HL-60/S4 treated with retinoic acid at 250 ng/mL for 4 days and 3 days (cell line): ENCODE measurements around the gene MARCHF9.

Source experiments
- in situ Hi-C: fragments of 300-500 bp; cut with MboI; formaldehyde crosslinking; loops from 2 replicates; pipeline ENCODE4 v1.7.0; 2022; ENCODE audit warnings: low sequenced_read_pairs

MARCHF9 gene

GRCh38 chr12:57724003-57724935, 30.6 kb upstream of the MARCHF9 start:
- in situ Hi-C loops, result no loop called here

- in situ Hi-C loops, result no loop called here
These were observed 29.8 kb upstream of the MARCHF9 start for GRCh38 chr12:57724936-57725740.

GRCh38 chr12:57725851-57726150, 29.1 kb upstream of the MARCHF9 start:
- in situ Hi-C loops, result no loop called here

GRCh38 chr12:57726151-57726883, 28.6 kb upstream of the MARCHF9 start:
- in situ Hi-C loops, result no loop called here

GRCh38 chr12:57726884-57727757, 27.8 kb upstream of the MARCHF9 start:
- in situ Hi-C loops, result no loop called here

GRCh38 chr12:57727758-57728395, 27.0 kb upstream of the MARCHF9 start:
- in situ Hi-C loops, result no loop called here

- in situ Hi-C loops, result no loop called here
These were observed 25.5 kb upstream of the MARCHF9 start for GRCh38 chr12:57729321-57729844.

GRCh38 chr12:57730336-57731067, 24.4 kb upstream of the MARCHF9 start:
- in situ Hi-C loops, result no loop called here

GRCh38 chr12:57731411-57732080, 23.4 kb upstream of the MARCHF9 start:
- in situ Hi-C loops, result no loop called here

GRCh38 chr12:57732270-57732669, 22.6 kb upstream of the MARCHF9 start:
- in situ Hi-C loops, result no loop called here

GRCh38 chr12:57732726-57733593, 21.9 kb upstream of the MARCHF9 start:
- in situ Hi-C loops, result no loop called here

- in situ Hi-C loops, result no loop called here
These were observed 21.0 kb upstream of the MARCHF9 start for GRCh38 chr12:57733928-57734327.

GRCh38 chr12:57734591-57734990, 20.3 kb upstream of the MARCHF9 start:
- in situ Hi-C loops, result no loop called here

- in situ Hi-C loops, result no loop called here
These were observed 19.6 kb upstream of the MARCHF9 start for GRCh38 chr12:57735198-57735855.

- in situ Hi-C loops, result no loop called here
These were observed 18.8 kb upstream of the MARCHF9 start for GRCh38 chr12:57735952-57736740.
